Breast epithelium (tissue), 4 donors: ENCODE measurements around the gene PGPEP1. TPM values are rescaled to one million over a fixed set of nuclear protein-coding genes. Genes with fewer than 3 reads are reported as not detected.

Experiments
- DNase-seq, 2 donors: peaks; one replicate each; pipeline ENCODE4 v3.0.0-alpha.2; 2019; ENCODE audit warnings: low spot score in 2 of 2
- H3K27ac ChIP-seq, 2 donors: fragments of 200-600 bp; sonication (generic) in 1 of 2; one replicate each; pipeline ENCODE4 v1.5.1; 2016 to 2019; ENCODE audit warnings: mild to moderate bottlenecking in 1 of 2
- H3K27me3 ChIP-seq, 2 donors: fragments of 200-600 bp; sonication (generic) in 1 of 2; one replicate each; pipeline versions ENCODE4 v1.5.1 to v1.6.0; 2017 to 2019; ENCODE audit warnings: control low read depth in 1 of 2, mild to moderate bottlenecking in 1 of 2
- H3K36me3 ChIP-seq: fragments of 200-600 bp; one replicate; pipeline ENCODE4 v1.5.1; 2019
- H3K4me1 ChIP-seq, 2 donors: fragments of 200-600 bp; sonication (generic); one replicate each; pipeline ENCODE4 v1.5.1; 2016 to 2019; ENCODE audit warnings: control low read depth in 1 of 2
- H3K4me3 ChIP-seq, 3 donors: fragments of 200-600 bp; sonication (generic); 1 replicate in 2 of 3; 2 replicates in 1 of 3; pipeline ENCODE4 v1.5.1; 2016 to 2019; ENCODE audit warnings: mild to moderate bottlenecking in 3 of 3, moderate library complexity in 2 of 3
- H3K9me3 ChIP-seq, 2 donors: fragments of 200-600 bp; sonication (generic) in 1 of 2; one replicate each; pipeline ENCODE4 v1.5.1; 2016 to 2019; ENCODE audit warnings: control low read depth in 1 of 2
- POLR2A ChIP-seq: fragments of 450-650 bp; IDR thresholded peaks from one replicate; pipeline ENCODE4 v1.6.1; 2016; ENCODE audit warnings: antibody characterized with exemption, mild to moderate bottlenecking, moderate library complexity
- POLR2AphosphoS5 ChIP-seq, 3 donors: sonication (generic); formaldehyde crosslinking; IDR thresholded peaks; one replicate each; pipeline ENCODE4 v1.6.1; 2017; ENCODE audit warnings: antibody characterized with exemption in 3 of 3
- intact Hi-C: fragments of 100-400 bp; cut with DNase I; formaldehyde crosslinking; loops from one replicate; pipeline ENCODE4 v1.15.1; 2023; ENCODE audit warnings: low total_unique reads
- total RNA-seq, 3 donors: library from RNA; depleted of rRNA; stranded (reverse); fragments of >200 nt; gene quantifications; one replicate each; pipeline ENCODE4 v1.1.0, GENCODE V29; 2016
- TF ChIP-seq, protein P1 (sequence below), 3 donors: fragments of 450-650 bp; IDR thresholded peaks; one replicate each; pipeline ENCODE4 v1.5.1; 2016 to 2017; ENCODE audit warnings: antibody characterized with exemption in 3 of 3, mild to moderate bottlenecking in 3 of 3, moderate library complexity in 3 of 3

Gene PGPEP1
- total RNA-seq, 3 donors from 2014 or later: 22.5 to 29.2 (median 25.9) TPM

DNA sequence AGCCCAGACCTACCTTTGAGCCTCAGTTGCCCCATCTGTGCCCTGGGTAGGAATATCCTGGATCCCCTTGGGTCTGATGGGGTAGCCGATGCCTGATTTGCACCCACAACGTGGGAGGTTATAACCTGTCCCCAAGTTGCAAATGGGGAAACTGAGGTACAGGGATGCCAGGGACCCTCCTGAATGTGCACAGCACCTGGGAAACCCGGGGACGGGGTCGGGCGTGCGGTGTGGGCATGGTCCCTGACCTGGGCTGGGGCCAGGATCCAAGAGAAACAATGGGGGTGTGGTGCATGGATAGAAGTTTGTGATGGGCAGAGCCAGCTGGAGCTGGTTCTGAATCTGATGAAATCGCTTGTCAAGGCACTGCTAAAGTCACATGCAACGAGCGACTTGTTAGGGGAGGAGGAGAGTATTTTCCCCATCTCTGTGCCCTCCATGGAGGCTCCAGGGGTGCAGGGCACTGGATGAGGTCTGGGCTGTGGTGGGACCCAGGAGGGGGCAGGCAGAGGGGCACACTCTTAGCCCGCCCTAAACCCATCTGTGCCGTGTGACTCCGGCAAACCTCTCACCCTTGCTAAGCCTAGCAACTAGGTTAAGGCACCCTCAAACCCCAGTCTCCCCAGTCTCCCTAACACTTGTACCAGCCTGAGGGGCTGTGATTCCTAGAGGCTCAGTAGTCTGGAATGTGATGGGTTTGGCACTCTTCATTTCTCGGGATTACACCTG is 46.3 kb downstream of the PGPEP1 start:
- peak overlapping the region; percentile 30 to 59 (median 46) for H3K4me3 ChIP-seq
- no peaks in the 10 kb centered on the region for H3K27me3 ChIP-seq
- no peak for DNase-seq
- no peaks in the 10 kb centered on the region for H3K9me3 ChIP-seq
- intact Hi-C loops: loop anchor here (10.0 kb wide), 1 partner anchor 1852 kb away; no protein-coding TSS in a partner anchor
- peak overlapping the region; percentile 19 to 36 for H3K27ac ChIP-seq
- no peaks in the 10 kb centered on the region for H3K36me3 ChIP-seq
- TF ChIP-seq POLR2AphosphoS5 (IDR thresholded peaks at IDR 0.05) (no peak), POLR2A (no peak)
- TF ChIP-seq, protein P1, sequence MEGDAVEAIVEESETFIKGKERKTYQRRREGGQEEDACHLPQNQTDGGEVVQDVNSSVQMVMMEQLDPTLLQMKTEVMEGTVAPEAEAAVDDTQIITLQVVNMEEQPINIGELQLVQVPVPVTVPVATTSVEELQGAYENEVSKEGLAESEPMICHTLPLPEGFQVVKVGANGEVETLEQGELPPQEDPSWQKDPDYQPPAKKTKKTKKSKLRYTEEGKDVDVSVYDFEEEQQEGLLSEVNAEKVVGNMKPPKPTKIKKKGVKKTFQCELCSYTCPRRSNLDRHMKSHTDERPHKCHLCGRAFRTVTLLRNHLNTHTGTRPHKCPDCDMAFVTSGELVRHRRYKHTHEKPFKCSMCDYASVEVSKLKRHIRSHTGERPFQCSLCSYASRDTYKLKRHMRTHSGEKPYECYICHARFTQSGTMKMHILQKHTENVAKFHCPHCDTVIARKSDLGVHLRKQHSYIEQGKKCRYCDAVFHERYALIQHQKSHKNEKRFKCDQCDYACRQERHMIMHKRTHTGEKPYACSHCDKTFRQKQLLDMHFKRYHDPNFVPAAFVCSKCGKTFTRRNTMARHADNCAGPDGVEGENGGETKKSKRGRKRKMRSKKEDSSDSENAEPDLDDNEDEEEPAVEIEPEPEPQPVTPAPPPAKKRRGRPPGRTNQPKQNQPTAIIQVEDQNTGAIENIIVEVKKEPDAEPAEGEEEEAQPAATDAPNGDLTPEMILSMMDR (IDR thresholded peaks at IDR 0.05): no peak
- H3K4me1 ChIP-seq: no peaks in the 10 kb centered on the region

DNA sequence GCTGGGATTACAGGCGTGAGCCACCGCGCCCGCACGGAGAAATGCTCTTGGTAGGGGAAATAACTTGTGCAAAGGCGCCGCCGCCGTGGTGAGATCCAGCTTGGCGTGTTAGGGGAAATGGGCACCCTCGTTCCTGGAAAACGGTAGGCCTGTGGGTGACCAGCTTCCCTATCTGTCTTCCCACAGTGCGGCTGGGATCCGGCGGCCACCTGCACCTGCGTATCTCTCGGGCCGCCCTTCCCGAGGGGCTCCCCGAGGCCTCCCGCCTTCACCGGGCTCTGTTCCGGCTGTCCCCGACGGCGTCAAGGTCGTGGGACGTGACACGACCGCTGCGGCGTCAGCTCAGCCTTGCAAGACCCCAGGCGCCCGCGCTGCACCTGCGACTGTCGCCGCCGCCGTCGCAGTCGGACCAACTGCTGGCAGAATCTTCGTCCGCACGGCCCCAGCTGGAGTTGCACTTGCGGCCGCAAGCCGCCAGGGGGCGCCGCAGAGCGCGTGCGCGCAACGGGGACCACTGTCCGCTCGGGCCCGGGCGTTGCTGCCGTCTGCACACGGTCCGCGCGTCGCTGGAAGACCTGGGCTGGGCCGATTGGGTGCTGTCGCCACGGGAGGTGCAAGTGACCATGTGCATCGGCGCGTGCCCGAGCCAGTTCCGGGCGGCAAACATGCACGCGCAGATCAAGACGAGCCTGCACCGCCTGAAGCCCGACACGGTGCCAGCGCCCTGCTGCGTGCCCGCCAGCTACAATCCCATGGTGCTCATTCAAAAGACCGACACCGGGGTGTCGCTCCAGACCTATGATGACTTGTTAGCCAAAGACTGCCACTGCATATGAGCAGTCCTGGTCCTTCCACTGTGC is 47.9 kb downstream of the PGPEP1 start:
- H3K4me1 ChIP-seq: no peaks in the 10 kb centered on the region
- H3K9me3 ChIP-seq: no peaks in the 10 kb centered on the region
- peak overlapping the region; percentile 43 to 65 (median 46) for H3K4me3 ChIP-seq
- H3K36me3 ChIP-seq: no peaks in the 10 kb centered on the region
- DNase-seq: peak; percentile 55 to 85
- H3K27ac ChIP-seq: peak overlapping the region; percentile 38 to 50
- intact Hi-C loops: loop anchor here (1.0 to 10.0 kb wide), 2 partner anchors 24 to 1854 kb away; no protein-coding TSS in a partner anchor
- TF ChIP-seq, protein P1 (IDR thresholded peaks at IDR 0.05): peak; percentile 99
- TF ChIP-seq POLR2AphosphoS5 (IDR thresholded peaks at IDR 0.05): peak in 2 of 3 donors; percentile 23 to 65
- TF ChIP-seq POLR2A: no peak
- H3K27me3 ChIP-seq: no peaks in the 10 kb centered on the region

DNA sequence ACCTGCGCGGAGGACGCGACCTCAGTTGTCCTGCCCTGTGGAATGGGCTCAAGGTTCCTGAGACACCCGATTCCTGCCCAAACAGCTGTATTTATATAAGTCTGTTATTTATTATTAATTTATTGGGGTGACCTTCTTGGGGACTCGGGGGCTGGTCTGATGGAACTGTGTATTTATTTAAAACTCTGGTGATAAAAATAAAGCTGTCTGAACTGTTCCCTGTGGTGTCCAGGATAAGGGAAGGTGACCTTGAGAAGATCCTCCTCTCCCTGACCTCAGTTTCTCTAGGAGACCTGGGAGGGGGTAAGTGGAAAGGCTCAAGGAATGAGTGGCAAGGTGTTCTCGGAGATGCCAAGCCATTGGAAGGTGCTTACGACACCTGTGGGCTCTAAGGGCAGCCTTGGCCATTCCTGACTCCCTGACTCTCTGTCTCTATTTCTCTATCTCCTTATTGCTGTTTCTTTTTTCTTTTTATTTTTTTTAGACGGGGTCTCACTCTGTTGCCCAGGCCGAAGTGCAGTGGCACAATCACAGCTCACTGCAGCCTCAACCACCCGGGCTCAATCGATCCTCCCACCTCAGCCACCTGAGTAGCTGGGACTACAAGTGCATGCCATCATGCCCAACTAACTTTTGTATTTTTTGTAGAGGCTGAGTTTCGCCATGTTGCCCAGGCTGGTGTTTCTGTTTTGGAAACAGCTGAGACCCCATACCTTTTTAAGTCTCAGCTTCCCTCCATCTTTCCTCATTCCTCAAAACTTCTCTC is 48.7 kb downstream of the PGPEP1 start:
- peak overlapping the region in 1 of 2 donors; percentile 50 for H3K27ac ChIP-seq
- intact Hi-C loops: loop anchor here (1.0 to 10.0 kb wide), 2 partner anchors 23 to 1854 kb away; no protein-coding TSS in a partner anchor

GRCh38 chr19:18389726-18390064 is 49.3 kb downstream of the PGPEP1 start:
- Histone ChIP-seq H3K9me3 (no peaks in the 10 kb centered on the region), H3K36me3 (no peaks in the 10 kb centered on the region), H3K4me1 (no peaks in the 10 kb centered on the region), H3K4me3 (no peak overlapping the region), H3K27me3 (no peaks in the 10 kb centered on the region), H3K27ac (no peak overlapping the region)
- no peak for DNase-seq
- intact Hi-C loops: loop anchor here (10.0 kb wide), 1 partner anchor 1855 kb away; no protein-coding TSS in a partner anchor
- TF ChIP-seq POLR2AphosphoS5 (IDR thresholded peaks at IDR 0.05) (no peak), POLR2A (no peak)
- TF ChIP-seq, protein P1 (IDR thresholded peaks at IDR 0.05): no peak

More for the DNA sequence above, 48.7 kb downstream of the PGPEP1 start:
- Histone ChIP-seq H3K27me3 (no peaks in the 10 kb centered on the region), H3K4me3 (peak overlapping the region in 2 of 3 donors; percentile 46 to 65), H3K4me1 (no peaks in the 10 kb centered on the region), H3K9me3 (no peaks in the 10 kb centered on the region), H3K36me3 (no peaks in the 10 kb centered on the region)
- TF ChIP-seq, protein P1 (IDR thresholded peaks at IDR 0.05): no peak
- no peak for TF ChIP-seq POLR2A
- no peak for DNase-seq
